A549 treated with dexamethasone at 1 μM for 4 hours (cell line): ENCODE data around the gene RNF138. TPM values are rescaled to one million over a fixed set of nuclear protein-coding genes. Genes with fewer than 3 reads are reported as not detected.

Experiments used
- total RNA-seq: library from RNA; stranded (reverse); fragments of 200-300 nt; extraction: Qiagen RNA extraction; gene quantifications from 5 replicates; pipeline ENCODE4 v1.2.3, GENCODE V29; 2022

The RNF138 gene, protein sequence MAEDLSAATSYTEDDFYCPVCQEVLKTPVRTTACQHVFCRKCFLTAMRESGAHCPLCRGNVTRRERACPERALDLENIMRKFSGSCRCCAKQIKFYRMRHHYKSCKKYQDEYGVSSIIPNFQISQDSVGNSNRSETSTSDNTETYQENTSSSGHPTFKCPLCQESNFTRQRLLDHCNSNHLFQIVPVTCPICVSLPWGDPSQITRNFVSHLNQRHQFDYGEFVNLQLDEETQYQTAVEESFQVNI
- 11.0 to 17.7 TPM (median 15.9 TPM) in 5 replicates for total RNA-seq

DNA sequence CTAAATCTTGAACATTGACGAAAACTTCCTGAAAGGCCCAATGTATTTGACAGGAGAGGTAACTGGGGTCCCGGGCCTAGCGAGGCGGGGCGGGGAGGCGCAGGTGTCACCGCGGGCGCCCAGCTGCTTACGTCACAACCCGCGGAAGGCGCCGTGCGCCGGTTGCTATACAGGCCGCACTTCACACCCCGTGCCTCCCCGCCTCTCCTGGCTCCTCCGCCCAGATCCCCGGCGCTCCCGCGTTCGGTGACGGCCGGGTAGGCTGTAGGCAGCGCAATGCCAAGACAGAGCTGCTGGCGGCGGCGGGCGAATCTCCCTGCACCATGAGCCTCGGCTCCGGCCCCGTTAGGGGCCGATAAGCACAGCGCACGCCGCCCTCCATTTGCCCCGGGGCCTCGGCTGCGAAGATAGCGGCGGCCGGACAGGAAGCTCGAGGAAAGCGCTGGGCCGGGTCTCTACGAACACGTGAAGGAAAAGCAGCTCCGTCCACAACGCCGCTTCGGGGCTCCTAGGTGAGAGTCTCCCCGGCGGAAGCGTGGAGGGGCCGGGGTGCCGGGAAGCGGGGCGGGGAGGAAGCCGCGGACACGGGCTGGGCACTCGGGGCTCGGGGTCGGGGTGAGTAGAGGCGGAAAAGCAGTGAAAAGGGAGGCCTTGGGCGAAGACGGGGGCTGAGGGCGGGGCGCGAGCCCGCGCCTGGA is at the start of gene RNF138:
Gene RNF138 (plus strand): TSS at position 151 of the 698 bp plus-strand sequence. CDS start 903 bp downstream, outside the sequence.

Other genes with a start within 250 kb of the RNF138 start
- gene TRAPPC8, start 148.7 kb upstream of the RNF138 start, total RNA-seq = 11.7 to 14.1 TPM (median 13.5 TPM) in 5 replicates
- gene RNF125, start 73.0 kb upstream of the RNF138 start, total RNA-seq = 0.21 to 0.60 TPM (median 0.25 TPM) in 5 replicates
- 0.05 to 0.09 TPM (median 0.08 TPM) in 3 of 5 replicates, not detected in the others for gene MEP1B, start 98.2 kb downstream of the RNF138 start, total RNA-seq